T-helper 17 cell (primary cell): Measurements from ENCODE around the gene KRIT1. TPM values are rescaled to one million over a fixed set of nuclear protein-coding genes. Genes with fewer than 3 reads are reported as not detected.
A peak's percentile ranks its signal among the peaks of the same experiment; 100 is the strongest.

Experiments
- ATAC-seq: fragments of 150-1000 bp; cut with Tn5 transposase; 2 replicates; pipeline ENCODE4 v1.10.0; 2021; ENCODE audit warnings: mild to moderate bottlenecking, moderate library complexity
- DNase-seq, 3 donors: peaks; one replicate each; pipeline versions ENCODE4 v3.0.0 to v3.0.0-alpha.2; 2020 to 2021
- H3K9me3 ChIP-seq: one replicate; pipeline ENCODE4 v1.7.0; 2013; ENCODE audit warnings: low read length, mild to moderate bottlenecking; ENCODE audit not compliant: control insufficient read depth, poor library complexity, severe bottlenecking
- H3K27ac Mint-ChIP-seq: one replicate; pipeline ENCODE4 v1.8.0; 2022; ENCODE audit warnings: mild to moderate bottlenecking, moderate library complexity, mixed read lengths
- H3K27me3 Mint-ChIP-seq: one replicate; pipeline ENCODE4 v1.8.0; 2022; ENCODE audit warnings: mixed read lengths
- H3K36me3 Mint-ChIP-seq: one replicate; pipeline ENCODE4 v1.8.0; 2022; ENCODE audit warnings: low read depth, mixed read lengths
- H3K4me1 Mint-ChIP-seq: one replicate; pipeline ENCODE4 v1.8.0; 2022; ENCODE audit warnings: mild to moderate bottlenecking, mixed read lengths
- H3K4me3 Mint-ChIP-seq: one replicate; pipeline ENCODE4 v1.8.0; 2022; ENCODE audit warnings: mild to moderate bottlenecking, moderate library complexity, mixed read lengths
- total RNA-seq, 4 donors: library from RNA in 2 of 4; stranded (reverse) in 2 of 4; gene quantifications; one replicate each; pipeline ENCODE4 v1.2.3 and lab custom pipeline; 2022 to 2026

The KRIT1 gene
- total RNA-seq = 10 to 100 TPM; 41.1 to 58.3 TPM
- total RNA-seq (lab: John Stamatoyannopoulos, UW) = 22.3 to 25.2 reads per million in 2 donors

GRCh38 chr7:92245487-92246359 lies at the start of gene KRIT1, which contains the start of gene ANKIB1:
TSS of gene KRIT1 (minus strand) at chr7:92245914. CDS start at chr7:92242135, 3,779 bp downstream.
TSS of gene ANKIB1 (plus strand) at chr7:92245974. CDS start at chr7:92294979, 49,005 bp downstream.
- peaks cover 25% of the 10 kb centered on the region for H3K4me1 Mint-ChIP-seq
- peak within 1 kb of the TSS; percentile 99 for H3K4me3 Mint-ChIP-seq
- peaks cover 2% of the 10 kb centered on the region for H3K36me3 Mint-ChIP-seq
- H3K27ac Mint-ChIP-seq = peak within 1 kb of the TSS; percentile 100
- no peaks in the 10 kb centered on the region for H3K9me3 ChIP-seq
- no peaks in the 10 kb centered on the region for H3K27me3 Mint-ChIP-seq
- ATAC-seq (peak; percentile 85), DNase-seq (peak; percentile 76 to 79 (median 78))

- no peaks in the 10 kb centered on the region for H3K9me3 ChIP-seq
- Mint-ChIP-seq H3K36me3 (peaks cover 5% of the 10 kb centered on the region), H3K4me1 (peaks cover 15% of the 10 kb centered on the region), H3K4me3 (no peak overlapping the region), H3K27me3 (no peaks in the 10 kb centered on the region), H3K27ac (no peak overlapping the region)
- DNase-seq = no peak
- no peak for ATAC-seq
Observed at GRCh38 chr7:92295391-92295790, 49.7 kb upstream of the KRIT1 start.

DNA sequence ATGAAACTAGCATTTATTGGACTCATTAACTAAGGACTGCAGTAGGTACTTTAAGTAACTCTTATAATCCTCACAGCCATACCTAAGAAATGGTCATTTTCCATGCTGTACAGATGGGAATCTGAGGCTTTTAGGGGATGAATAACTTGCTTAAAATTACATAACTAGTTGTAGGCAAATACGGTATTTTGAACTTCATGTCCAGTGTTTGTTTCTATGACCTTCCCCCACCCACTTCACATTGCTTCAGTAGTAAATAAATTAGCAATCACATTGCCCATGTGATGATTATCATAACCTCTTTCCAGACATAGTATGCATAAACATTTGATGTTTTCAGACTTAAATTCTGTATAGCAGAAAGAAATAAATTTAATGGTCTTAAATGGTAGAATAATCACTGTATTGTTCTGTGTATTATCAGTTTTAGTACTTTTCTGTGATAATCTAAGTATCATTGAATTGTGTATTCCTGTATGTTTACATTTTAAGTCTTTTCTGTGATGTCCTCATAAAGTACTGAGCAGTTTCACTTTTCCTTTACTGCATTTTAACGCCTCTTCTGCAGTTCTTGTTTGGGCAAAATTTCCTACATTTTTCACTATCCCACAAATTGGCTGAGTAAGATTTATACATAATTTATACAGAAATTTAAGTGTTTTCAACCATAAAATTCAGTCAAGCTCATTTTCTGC lies 48.3 kb upstream of the KRIT1 start:
- DNase-seq (no peak), ATAC-seq (no peak)
- peaks cover 5% of the 10 kb centered on the region for H3K36me3 Mint-ChIP-seq
- H3K9me3 ChIP-seq = no peaks in the 10 kb centered on the region
- no peaks in the 10 kb centered on the region for H3K27me3 Mint-ChIP-seq
- H3K4me3 Mint-ChIP-seq = no peak overlapping the region
- peak overlapping the region; percentile 51 for H3K27ac Mint-ChIP-seq
- peaks cover 25% of the 10 kb centered on the region for H3K4me1 Mint-ChIP-seq

DNA sequence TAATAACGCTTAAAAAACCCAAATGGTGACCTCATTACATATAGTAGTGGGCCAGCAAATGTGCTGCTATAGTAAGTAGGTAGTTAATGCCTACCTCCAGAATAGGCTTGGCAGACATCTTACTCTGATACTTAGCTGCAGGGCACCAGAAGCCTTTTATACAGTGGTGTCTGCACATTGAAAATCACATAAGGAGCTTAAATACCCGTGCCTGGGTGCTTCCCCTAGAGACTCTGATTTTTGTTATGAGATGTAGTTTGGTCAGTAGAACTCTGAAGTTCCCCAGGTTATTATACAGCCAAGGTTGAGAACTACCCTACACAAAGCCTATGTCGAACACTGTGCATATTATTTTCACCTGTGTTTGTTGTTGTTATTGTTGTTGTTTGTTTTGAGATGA lies 47.3 kb upstream of the KRIT1 start:
- Mint-ChIP-seq H3K36me3 (peaks cover 5% of the 10 kb centered on the region), H3K27me3 (no peaks in the 10 kb centered on the region), H3K4me1 (peaks cover 25% of the 10 kb centered on the region), H3K27ac (no peak overlapping the region), H3K4me3 (no peak overlapping the region)
- no peak for ATAC-seq
- no peaks in the 10 kb centered on the region for H3K9me3 ChIP-seq
- DNase-seq = no peak

- Mint-ChIP-seq H3K27me3 (no peaks in the 10 kb centered on the region), H3K27ac (no peak overlapping the region), H3K36me3 (no peaks in the 10 kb centered on the region), H3K4me1 (peaks cover 28% of the 10 kb centered on the region), H3K4me3 (no peak overlapping the region)
- DNase-seq (no peak), ATAC-seq (no peak)
- no peaks in the 10 kb centered on the region for H3K9me3 ChIP-seq
Observed at GRCh38 chr7:92289321-92289720, 43.6 kb upstream of the KRIT1 start.

DNA sequence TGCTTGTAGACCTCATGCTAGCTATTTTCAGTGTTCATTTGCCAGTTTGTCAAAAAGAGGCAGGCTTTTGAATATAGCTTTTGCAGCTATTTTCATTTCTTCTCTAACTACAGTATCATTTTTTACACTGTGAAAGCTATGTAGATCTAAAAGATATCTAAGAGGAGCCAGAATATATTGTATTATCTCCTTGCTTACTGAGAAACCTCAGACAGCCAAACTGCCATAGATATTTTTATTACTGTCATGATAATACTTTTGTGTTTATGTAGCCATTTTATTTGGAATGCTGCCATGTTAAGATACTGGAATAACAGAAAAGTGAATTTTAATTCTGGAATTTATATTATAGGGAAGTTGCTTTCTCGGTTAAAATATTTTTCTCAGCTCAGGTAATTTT lies 37.2 kb upstream of the KRIT1 start:
- H3K4me1 Mint-ChIP-seq = peaks cover 11% of the 10 kb centered on the region
- no peak for ATAC-seq
- DNase-seq = no peak
- H3K4me3 Mint-ChIP-seq = no peak overlapping the region
- H3K27me3 Mint-ChIP-seq = no peaks in the 10 kb centered on the region
- H3K36me3 Mint-ChIP-seq = no peaks in the 10 kb centered on the region
- no peaks in the 10 kb centered on the region for H3K9me3 ChIP-seq
- no peak overlapping the region for H3K27ac Mint-ChIP-seq

DNA sequence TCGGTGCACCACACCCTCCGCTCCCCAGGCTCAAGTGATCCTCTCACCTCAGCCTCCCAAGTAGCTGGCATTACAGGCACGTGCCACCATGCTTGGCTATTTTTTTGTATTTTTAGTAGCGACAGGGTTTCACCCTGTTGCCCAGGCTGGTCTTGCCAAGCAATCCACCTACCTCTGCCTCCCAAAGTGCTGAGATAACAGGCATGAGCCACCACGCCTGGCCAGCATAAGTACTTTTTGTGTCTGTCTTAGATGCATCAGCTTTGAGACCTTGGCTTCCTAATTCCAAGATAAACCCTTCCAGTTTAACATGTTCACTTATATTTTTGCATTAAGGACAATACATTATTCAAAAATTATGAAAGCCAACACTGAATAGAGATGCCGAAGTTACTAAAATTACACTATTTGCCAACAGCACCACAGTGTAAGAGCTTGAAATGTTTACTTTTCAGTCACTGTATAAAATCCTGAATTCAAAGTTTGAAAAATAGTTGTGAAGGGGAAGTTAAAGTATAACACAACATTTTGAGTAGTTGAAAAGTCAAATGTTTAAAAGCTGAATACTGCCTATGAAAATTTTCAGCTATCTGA lies 36.6 kb upstream of the KRIT1 start:
- Mint-ChIP-seq H3K36me3 (no peaks in the 10 kb centered on the region), H3K4me1 (peaks cover 11% of the 10 kb centered on the region), H3K27ac (no peak overlapping the region)

DNA sequence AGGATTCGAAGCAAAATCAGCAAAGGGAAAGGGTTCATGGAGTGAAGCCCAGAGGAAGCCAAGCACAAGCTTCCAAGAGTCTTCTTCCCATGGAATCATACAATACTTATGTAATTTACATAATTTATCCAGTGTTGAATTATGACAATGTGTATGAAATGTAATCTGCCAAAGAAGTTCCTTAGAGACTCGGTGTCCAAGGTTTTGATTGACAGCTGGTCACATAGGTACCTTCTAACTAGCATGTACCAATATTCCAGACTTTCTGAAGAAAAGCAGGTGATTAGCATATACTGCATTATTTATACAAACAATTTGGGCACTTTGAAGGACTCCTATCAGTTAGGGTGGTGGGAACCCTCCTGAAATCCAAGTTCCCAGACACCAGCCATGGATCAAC lies 35.3 kb upstream of the KRIT1 start:
- Mint-ChIP-seq H3K27ac (no peak overlapping the region), H3K4me1 (peaks cover 13% of the 10 kb centered on the region), H3K36me3 (no peaks in the 10 kb centered on the region), H3K4me3 (no peak overlapping the region), H3K27me3 (no peaks in the 10 kb centered on the region)
- no peaks in the 10 kb centered on the region for H3K9me3 ChIP-seq
- no peak for ATAC-seq
- no peak for DNase-seq

More for the DNA sequence above, 36.6 kb upstream of the KRIT1 start:
- Mint-ChIP-seq H3K27me3 (no peaks in the 10 kb centered on the region), H3K4me3 (no peak overlapping the region)
- H3K9me3 ChIP-seq = no peaks in the 10 kb centered on the region
- DNase-seq = no peak
- ATAC-seq = no peak

DNA sequence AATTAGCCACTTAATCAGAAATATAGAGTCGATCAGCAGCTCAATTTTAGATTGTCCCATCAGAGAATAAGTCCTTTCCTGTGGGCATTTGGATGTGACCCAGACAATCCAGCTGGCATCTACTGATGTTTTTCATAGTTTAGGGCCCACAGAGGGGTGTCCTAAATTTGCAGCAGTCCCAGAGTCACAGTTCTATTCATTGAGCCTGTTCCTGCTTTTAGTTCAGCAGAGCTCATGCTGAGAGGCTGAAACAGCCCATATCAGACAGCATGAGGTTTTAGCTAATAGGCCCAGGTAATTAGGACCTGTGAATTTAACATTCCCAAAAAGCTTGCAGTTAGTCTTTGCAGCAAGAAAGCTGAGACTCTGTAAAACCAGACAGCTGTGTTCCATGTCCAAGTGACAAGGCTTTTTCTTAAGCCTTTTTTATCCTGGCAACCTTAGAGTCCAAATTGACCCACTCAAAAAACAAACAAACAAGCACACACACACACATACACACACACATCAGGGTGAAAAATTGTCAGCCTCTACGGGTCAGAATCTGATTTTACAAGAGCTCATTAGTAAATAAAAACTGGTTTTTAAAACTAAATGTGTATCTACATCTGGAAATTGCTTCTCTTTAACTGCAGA lies 33.8 kb upstream of the KRIT1 start:
- H3K27ac Mint-ChIP-seq = no peak overlapping the region
- H3K4me1 Mint-ChIP-seq = peaks cover 9% of the 10 kb centered on the region
- H3K36me3 Mint-ChIP-seq = no peaks in the 10 kb centered on the region
- no peaks in the 10 kb centered on the region for H3K9me3 ChIP-seq
- H3K27me3 Mint-ChIP-seq = no peaks in the 10 kb centered on the region
- ATAC-seq (no peak), DNase-seq (no peak)
- H3K4me3 Mint-ChIP-seq = no peak overlapping the region

- no peaks in the 10 kb centered on the region for H3K9me3 ChIP-seq
- Mint-ChIP-seq H3K4me3 (peak overlapping the region; percentile 2), H3K4me1 (peaks cover 18% of the 10 kb centered on the region), H3K36me3 (no peaks in the 10 kb centered on the region), H3K27ac (no peak overlapping the region), H3K27me3 (no peaks in the 10 kb centered on the region)
- ATAC-seq = no peak
- no peak for DNase-seq
Observed at GRCh38 chr7:92276460-92276864, 30.7 kb upstream of the KRIT1 start.

- ATAC-seq (no peak), DNase-seq (no peak)
- no peaks in the 10 kb centered on the region for H3K27me3 Mint-ChIP-seq
- H3K9me3 ChIP-seq = no peaks in the 10 kb centered on the region
- no peaks in the 10 kb centered on the region for H3K36me3 Mint-ChIP-seq
- no peak overlapping the region for H3K4me3 Mint-ChIP-seq
- peaks cover 18% of the 10 kb centered on the region for H3K4me1 Mint-ChIP-seq
- H3K27ac Mint-ChIP-seq = no peak overlapping the region
Observed at GRCh38 chr7:92275327-92275726, 29.6 kb upstream of the KRIT1 start.

- ATAC-seq = no peak
- peaks cover 13% of the 10 kb centered on the region for H3K4me1 Mint-ChIP-seq
- no peaks in the 10 kb centered on the region for H3K9me3 ChIP-seq
- H3K36me3 Mint-ChIP-seq = no peaks in the 10 kb centered on the region
- no peaks in the 10 kb centered on the region for H3K27me3 Mint-ChIP-seq
- H3K4me3 Mint-ChIP-seq = no peak overlapping the region
- H3K27ac Mint-ChIP-seq = no peak overlapping the region
- DNase-seq = no peak
Observed at GRCh38 chr7:92268921-92269320, 23.2 kb upstream of the KRIT1 start.
